Kidney glomerular epithelial cell (primary cell): ENCODE measurements around the gene NR4A2.

Source experiments
- DNase-seq: peaks from one replicate; lab custom pipeline; 2025; lab: John Stamatoyannopoulos, UW

NR4A2 gene

GRCh38 chr2:156339865-156340264, 7.3 kb upstream of the NR4A2 start:
- DNase-seq, result no peak

GRCh38 chr2:156339110-156339847, 6.8 kb upstream of the NR4A2 start:
- no peak for DNase-seq

DNA sequence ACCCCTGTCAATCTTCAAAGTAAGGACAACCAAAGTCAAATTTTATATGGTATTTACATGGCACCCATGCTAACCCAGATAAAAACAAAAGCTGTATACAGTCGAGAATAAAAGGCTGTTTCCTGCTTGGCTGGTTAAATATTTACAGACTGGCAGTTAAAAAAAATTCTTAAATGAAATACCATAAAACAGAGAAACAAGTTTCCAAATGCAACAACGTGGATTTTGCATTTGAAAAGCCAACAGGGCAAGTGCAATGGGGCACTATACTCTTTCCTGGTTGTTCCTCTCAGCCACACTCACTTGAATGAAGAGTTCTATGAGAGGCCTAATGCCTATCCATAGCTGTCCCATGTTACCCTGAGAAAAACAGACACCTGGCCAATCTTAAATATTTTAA, 6.1 kb upstream of the NR4A2 start:
- peak; percentile 8 for DNase-seq

DNA sequence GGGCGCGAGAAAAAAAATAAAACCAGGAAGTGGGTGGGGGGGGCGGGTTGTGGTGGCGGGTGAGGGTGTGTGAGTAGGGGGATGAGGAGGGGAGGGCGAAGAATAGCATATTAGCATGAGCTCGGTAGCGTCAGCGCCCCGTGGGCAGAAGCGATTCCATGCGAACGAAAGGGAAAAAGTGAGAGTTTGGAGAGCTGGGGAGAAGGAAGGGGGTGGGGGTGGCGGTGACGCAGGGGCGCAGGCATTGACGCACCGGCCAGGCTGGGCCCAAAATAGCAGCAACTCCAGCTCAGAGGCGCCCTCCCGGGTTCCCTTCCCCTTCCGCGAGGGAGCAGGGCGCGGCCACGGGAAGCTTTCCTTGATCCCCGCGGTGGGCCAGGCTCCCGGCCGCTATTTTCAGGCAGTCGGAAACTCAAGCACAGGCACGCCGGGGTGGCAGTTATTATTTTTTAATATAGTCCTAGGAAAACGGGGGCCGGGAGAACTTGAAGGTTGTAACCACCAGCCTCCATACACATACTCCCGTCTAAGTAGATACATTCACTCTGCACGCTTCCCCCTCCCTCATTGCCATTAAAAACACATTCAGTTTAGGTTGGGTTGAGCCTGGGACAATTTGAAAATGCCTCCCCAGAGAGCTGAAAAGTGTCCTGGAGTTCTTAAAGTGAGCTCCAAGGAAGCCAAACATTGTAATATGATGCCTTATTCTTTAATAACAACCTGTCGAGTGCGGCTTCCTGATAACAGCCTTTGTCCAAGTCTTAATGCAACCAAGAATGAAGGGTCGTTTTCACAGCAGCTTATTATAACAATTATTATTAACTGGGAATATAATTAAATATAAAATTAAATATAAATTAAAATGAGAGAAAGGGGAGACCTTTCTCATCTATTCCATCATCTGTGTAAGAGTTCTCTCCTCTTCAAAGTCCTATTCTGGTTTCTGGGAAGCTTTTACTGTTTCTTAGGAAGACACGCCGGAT, 2.3 kb upstream of the NR4A2 start:
- DNase-seq, result peak; percentile 57

- DNase-seq, result no peak
Observed at GRCh38 chr2:156333951-156334495, 1.5 kb upstream of the NR4A2 start.

DNA sequence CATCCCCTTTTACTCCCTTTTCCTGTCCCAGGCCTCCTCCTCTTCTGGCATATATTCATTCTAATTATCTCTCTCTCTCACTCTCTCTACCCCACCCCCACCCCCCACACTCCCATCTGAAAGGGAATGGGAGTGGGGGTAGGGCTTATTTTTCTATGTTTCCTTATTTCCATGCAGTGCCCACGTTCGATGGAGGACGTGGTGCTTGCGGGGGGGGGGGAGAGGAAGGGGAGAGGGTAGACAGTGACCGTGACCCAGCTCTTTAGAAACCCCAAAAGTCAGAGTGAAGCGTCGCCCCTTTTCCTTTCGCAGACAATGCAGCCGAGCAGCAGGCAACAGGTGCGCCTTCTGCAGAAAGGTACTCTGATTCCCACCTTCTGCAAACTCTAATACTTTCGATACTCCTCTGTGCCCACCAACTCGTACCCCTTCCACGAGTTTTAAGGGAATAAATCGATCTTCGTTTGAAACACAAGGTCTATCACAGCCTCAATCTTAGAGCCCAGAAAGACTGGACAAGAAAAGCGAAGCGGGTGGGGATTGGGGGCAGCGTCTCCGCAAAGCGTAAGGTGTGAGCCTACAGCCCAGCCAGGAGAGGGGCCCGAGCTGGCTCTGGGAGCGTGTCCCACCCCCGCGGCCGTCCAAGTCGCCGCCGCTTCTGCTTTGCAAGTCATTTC, 891 bp upstream of the NR4A2 start:
- no peak for DNase-seq

DNA sequence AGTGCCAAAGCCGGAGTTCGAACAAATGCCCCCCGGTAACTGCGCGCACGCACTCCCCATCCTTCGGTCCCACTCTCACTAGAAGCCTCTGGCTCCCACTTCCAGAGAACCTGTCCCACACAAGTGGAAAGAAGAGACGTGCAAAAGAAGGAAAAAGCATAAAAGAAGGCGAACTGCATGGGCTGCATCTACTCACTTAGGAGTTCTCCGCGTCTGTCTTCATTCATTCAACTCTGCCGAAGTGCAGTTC, 312 bp downstream of the NR4A2 start:
- DNase-seq, result no peak

DNA sequence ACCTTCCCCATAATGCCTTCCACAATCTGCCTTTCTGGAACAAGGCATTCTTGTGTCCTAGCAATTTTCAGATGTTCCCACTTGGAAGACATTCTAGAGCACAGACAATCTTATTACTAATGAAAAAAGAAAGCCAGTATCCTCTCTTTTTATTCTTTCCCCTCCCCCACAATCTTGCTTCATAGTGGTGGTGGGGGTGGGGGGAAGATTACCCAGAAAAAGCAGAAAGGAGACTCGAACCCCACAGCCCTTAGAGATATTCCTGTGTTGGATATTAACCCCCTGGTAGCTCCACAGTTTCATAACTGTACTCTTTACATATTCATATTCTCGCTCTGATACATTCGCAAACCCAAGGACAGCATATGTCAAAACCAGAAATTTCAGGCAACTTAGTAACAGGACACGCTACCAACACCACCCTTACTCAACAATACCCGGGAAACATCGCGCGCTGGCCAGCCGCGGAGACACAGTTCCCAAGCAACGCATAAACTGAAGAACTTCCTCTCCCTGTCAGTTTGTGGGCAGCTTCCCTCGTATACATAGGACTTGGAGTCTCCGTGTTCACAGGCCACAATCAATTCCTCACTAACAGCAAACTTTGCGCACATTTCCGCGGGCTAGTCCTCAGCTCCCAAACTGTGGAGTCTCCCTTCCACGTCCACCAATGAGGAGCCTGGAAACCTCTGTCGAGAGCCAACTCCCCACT, 793 bp downstream of the NR4A2 start:
- peak; percentile 44 for DNase-seq

- no peak for DNase-seq
Observed at GRCh38 chr2:156329927-156330726, 2.4 kb downstream of the NR4A2 start.

- DNase-seq, result no peak
Observed at GRCh38 chr2:156329031-156329926, 3.2 kb downstream of the NR4A2 start.

GRCh38 chr2:156327835-156328695, 4.5 kb downstream of the NR4A2 start:
- DNase-seq, result no peak

GRCh38 chr2:156326526-156327095, 5.9 kb downstream of the NR4A2 start:
- no peak for DNase-seq

- DNase-seq, result no peak
Observed at GRCh38 chr2:156325688-156326525, 6.6 kb downstream of the NR4A2 start.

- DNase-seq, result no peak
Observed at GRCh38 chr2:156323754-156324153, 8.8 kb downstream of the NR4A2 start.

DNA sequence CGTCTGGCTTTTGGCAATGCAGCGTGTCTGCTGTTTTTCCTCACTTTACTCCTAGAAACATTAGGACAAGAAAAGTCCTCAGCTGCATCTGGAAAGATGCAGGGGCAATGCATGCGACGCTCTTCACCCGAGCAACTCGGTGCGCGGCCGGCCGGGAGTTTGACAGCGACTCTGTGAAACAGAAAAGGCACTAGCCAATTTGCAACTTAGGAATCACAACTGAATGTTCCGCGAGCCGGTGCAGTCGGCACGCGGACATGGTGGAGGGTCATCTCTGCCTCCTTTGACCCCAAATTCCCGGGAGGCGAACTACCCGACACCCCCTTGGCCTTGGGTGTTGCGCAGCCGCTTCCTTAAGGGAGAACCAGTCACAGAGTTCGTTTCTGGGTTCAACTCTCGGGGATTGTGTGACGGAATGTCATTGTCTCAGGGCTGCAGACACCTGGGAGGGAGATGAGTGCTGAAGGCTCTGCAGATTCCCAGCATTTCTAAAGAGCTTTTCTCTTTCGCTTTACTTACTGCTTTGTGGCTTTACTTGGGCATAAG, 9.8 kb downstream of the NR4A2 start:
- no peak for DNase-seq

DNA sequence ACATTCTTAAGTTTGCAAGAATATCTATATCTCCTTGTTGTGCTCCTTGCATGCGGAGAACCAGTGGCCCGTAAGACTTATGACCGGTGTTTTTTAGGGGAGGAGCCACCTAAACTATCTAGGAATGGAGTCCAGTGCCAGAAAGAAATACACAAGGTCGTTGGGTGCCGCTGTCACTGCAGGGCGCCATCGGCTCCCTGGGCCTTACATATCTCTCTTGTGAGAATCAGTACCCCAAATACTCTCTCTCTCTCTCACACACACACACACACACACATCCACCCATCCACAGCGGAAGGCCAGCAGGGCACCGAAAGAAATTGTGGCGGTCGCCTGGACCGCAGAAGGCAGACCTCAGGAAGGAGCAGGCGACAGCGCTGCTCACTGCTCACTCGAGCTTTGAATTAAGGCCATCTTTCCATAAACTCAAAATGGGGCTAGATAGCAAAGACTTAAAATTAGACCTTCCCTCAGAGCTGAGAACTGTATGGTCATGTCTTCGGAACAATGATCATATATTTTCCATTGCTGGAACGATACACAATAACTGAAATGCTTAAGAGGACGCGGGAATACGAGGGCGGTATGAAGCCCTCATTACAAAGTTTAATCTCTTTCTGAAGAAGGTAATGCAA, 10.4 kb downstream of the NR4A2 start:
- no peak for DNase-seq
